Sigmoid colon (tissue), 4 donors: ENCODE results near the gene DDX1.

Experiments used
- CTCF ChIP-seq, 4 experiments: fragments of 450-650 bp in 3 of 4; fragments of 200-600 bp in 1 of 4; IDR thresholded peaks; one replicate each; pipeline ENCODE4 v1.5.1; 2016 to 2019; ENCODE audit warnings: antibody characterized with exemption in 4 of 4, mild to moderate bottlenecking in 3 of 4, moderate library complexity in 2 of 4
- EP300 ChIP-seq, 4 donors: sonication (generic); formaldehyde crosslinking; IDR thresholded peaks; one replicate each; pipeline ENCODE4 v1.6.1; 2017; ENCODE audit warnings: antibody characterized with exemption in 4 of 4
- POLR2AphosphoS5 ChIP-seq, 4 donors: sonication (generic); formaldehyde crosslinking; IDR thresholded peaks; one replicate each; pipeline ENCODE4 v1.6.1; 2017; ENCODE audit warnings: antibody characterized with exemption in 4 of 4

GRCh38 chr2:15657759-15658158 is 66.1 kb downstream of the DDX1 start:
- TF ChIP-seq EP300 (IDR thresholded peaks at IDR 0.05) = no peak
- TF ChIP-seq CTCF (IDR thresholded peaks at IDR 0.05) = no peak
- no peak for TF ChIP-seq POLR2AphosphoS5 (IDR thresholded peaks at IDR 0.05)
